ENCODE measurements around the gene SRD5A1.

The SRD5A1 gene

GRCh38 chr5:6682239-6682638 is 49.0 kb downstream of the SRD5A1 start:
- DNase-seq (ENCODE audit: low read depth in 2 of 3, low spot score in 2 of 3): no peak

GRCh38 chr5:6683241-6683640 is 50.0 kb downstream of the SRD5A1 start:
- no peak for DNase-seq (ENCODE audit: low read depth in 2 of 3, low spot score in 2 of 3)

DNA sequence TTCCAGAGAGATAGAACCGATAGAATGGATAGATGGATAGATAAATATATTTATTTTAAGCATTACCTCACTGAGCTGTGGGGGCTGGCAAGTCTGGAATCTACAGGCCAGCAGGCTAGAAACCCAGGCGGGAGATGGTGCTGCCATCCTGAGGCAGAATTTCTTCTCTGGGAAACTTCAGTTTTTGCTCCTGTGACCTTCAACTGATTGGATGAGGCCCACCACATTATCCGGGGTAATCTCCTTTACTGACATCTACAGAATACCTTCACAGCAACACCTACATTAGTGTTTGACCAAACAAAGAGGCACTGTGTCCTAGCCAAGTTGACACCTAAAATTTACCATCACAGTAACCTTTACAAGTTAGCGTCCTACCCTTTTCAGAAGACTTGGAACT is 50.8 kb downstream of the SRD5A1 start:
- DNase-seq (ENCODE audit: low read depth in 2 of 3, low spot score in 2 of 3): no peak

GRCh38 chr5:6686501-6686900 is 53.3 kb downstream of the SRD5A1 start:
- no peak for DNase-seq (ENCODE audit: low read depth in 2 of 3, low spot score in 2 of 3)

DNA sequence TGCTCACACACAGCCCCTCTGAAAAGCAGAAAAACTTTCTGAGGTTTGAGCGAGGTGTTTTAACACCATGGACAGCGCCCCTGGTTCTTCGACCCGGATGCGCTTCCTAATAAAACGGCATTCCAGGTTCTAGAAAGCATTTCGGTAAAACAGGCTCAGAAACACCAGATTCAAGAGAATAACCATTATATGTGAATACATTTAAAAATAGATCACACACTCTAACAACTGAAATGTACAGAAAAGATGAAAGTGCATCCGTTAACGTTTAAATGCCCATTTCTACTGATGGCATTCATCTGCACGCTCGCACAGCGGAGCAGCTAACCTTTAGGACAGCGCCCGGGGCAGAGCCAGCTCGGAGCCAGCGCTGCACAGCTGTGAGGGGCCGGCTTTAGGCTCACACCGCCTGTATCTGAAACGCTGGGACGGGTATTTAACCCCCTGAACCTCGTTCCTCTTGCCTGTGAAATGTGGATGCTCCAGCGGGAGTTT is 53.7 kb downstream of the SRD5A1 start:
- no peak for DNase-seq (ENCODE audit: low read depth in 2 of 3, low spot score in 2 of 3)

DNA sequence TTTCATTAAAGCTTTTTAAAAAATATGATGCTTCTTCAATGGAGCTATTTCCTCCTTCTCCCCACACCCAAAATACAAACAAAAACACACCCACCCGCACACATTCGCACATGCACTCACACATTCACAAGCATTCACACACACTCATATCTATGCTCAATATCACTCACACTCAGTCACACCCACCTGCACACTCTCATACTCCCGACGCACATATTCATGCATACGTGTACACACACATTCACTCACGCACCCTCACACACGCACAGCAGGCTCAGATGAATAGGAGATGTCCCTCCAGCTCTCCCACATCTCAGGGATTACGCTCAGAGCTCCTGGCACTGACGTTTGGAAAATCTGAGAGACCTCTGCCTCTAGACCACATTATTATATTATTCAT is 54.3 kb downstream of the SRD5A1 start:
- no peak for DNase-seq (ENCODE audit: low read depth in 2 of 3, low spot score in 2 of 3)

GRCh38 chr5:6692906-6693305 is 59.7 kb downstream of the SRD5A1 start:
- DNase-seq (ENCODE audit: low read depth in 2 of 3, low spot score in 2 of 3): no peak

DNA sequence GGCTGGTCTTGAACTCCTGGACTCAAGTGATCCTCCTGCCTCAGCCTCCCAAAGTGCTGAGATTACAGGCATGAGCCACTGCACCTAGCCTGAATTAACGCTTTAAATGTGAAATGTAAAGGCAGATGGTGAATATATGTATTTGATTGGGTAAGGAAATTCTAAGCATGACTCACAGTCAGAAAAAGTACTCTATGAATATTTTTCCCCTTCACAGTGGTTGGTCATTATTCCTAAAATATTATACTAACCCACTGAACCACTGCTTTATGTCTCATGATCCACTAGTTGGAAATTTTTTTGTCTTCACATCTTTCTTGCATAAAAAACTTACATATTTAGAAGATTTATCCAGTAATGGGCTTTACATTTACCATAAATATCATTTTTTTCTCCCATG is 65.5 kb downstream of the SRD5A1 start:
- no peak for DNase-seq (ENCODE audit: low read depth in 2 of 3, low spot score in 2 of 3)

- no peak for DNase-seq (ENCODE audit: low read depth in 2 of 3, low spot score in 2 of 3)
These were observed 66.1 kb downstream of the SRD5A1 start for GRCh38 chr5:6699357-6699756.

DNA sequence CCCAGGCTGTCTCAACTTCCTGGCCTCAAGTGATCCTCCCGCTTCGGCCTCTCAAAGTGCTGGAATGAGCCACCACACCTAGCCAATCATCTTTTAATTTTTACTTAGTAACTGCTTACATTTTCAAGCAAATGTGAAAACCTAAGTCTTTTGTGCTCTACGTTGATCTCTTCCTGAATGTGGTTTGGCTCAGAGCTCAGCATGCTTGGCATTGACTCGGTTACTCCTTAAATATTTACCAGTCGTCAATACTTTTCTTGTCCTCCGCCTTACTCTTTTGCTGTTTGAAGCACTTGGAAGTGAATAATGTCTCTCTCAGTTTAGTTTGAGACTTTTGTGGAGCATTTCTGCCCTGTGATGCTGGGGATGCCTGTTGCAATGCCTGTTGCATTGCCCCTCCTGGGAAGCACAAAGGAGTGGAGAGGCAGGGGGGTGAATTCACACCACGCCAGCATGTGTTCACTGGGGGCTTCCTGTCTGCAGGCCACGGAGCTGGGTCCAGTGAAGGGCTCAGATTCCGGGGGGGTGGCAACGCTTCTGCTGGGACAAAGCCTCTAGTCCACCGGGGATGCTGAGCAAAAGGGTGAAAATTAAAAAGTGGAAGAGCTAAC is 66.9 kb downstream of the SRD5A1 start:
- DNase-seq (ENCODE audit: low read depth in 2 of 3, low spot score in 2 of 3): no peak

DNA sequence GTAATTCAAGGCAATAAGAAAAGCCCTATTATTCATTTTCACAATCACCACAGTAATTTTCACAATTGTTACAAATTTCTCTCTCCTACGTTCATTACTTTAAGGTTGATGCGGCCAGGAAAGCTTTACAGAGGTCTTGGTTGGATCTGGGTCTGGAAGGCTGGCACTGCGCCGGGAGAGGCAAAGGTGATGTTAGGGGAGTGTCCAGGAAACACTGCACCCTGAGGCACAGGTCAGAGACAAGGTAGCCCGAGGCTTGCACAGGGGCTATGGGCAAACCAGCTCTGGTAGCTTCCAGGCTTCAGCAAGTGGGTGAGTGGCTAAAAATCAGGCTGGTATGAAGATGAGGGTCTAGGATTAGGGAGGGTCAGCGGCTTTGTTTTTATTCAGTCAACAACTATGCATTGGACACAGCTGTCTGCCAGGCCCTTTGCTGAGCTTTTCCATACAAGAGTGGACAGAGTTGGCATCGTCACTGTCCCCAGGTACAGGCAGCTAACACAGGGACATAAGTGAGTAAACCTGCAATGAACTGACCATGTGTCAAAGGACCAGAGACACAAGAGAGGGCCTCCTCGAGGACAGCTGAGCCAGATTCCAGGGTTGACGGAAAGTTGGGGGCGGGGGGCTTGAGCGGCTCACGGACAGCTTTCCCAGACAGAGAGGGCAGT is 67.6 kb downstream of the SRD5A1 start:
- no peak for DNase-seq (ENCODE audit: low read depth in 2 of 3, low spot score in 2 of 3)

DNA sequence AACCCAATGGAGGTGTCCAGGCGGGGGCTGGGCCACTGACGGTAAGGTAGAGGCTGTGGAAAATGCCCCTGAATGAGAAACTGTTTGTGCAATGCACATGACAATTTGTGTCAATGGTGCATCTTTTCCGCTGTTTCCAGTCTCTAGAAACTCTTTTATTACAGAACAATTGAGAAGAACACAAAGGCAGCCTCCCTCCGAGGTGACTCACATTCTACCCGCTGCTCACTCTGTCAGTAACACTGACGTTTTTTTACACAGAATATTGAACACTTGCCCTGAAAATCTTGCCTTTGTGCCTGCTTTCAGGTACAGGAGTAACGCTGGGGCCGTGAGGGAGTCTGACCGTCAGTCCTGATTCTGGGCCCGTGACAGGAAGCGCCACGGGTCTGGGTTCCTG is 68.3 kb downstream of the SRD5A1 start:
- no peak for DNase-seq (ENCODE audit: low read depth in 2 of 3, low spot score in 2 of 3)

- DNase-seq (ENCODE audit: low read depth in 2 of 3, low spot score in 2 of 3): no peak
These were observed 69.4 kb downstream of the SRD5A1 start for GRCh38 chr5:6702633-6703032.

- DNase-seq (ENCODE audit: low read depth in 2 of 3, low spot score in 2 of 3): no peak
These were observed 70.6 kb downstream of the SRD5A1 start for GRCh38 chr5:6703806-6704205.

DNA sequence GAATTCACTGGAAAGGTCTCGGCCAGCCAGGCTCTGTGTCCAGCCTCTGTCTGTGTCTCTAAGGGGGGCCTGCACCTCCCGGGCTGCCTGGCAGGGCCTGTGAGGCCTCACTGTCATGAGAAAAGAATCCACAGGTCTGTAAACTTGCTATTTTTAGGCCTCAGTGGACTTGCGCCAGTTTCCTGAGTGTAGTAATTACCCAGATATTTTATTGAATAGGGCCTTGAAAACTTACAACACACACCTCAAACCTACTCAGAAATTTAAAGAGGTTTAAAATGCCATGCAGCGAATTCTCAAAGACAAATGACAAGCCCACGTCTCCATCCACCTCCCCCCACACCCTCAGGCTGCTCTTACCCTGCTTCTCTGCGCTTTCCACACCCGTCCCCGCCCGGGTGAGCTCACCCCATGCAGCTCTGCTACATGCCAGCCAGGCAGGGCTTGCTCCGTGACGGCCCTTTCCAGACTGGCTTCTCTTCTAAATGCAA is 71.2 kb downstream of the SRD5A1 start:
- no peak for DNase-seq (ENCODE audit: low read depth in 2 of 3, low spot score in 2 of 3)

- DNase-seq (ENCODE audit: low read depth in 2 of 3, low spot score in 2 of 3): no peak
These were observed 71.8 kb downstream of the SRD5A1 start for GRCh38 chr5:6705088-6705487.

GRCh38 chr5:6705959-6706358 is 72.7 kb downstream of the SRD5A1 start:
- DNase-seq (ENCODE audit: low read depth in 2 of 3, low spot score in 2 of 3): no peak

DNA sequence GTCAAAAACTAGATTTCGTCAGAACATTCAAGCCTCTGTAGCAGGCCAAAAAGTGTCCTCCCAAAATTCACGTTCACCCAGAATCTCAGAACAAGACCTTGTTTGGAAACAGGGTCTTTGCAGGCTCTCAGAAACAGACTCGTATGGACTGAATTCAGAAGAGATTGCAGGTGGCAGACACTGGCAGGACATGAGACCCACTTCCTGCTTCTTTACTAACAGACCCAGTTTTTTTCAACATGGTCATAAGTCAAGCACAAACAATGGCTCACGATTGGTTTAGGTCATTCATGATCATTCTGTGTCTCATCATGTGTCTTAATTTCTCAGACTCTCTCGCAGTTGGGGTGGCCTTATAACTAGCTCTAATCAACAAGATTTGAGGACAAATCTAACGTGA is 74.6 kb downstream of the SRD5A1 start:
- DNase-seq (ENCODE audit: low read depth in 2 of 3, low spot score in 2 of 3): no peak

DNA sequence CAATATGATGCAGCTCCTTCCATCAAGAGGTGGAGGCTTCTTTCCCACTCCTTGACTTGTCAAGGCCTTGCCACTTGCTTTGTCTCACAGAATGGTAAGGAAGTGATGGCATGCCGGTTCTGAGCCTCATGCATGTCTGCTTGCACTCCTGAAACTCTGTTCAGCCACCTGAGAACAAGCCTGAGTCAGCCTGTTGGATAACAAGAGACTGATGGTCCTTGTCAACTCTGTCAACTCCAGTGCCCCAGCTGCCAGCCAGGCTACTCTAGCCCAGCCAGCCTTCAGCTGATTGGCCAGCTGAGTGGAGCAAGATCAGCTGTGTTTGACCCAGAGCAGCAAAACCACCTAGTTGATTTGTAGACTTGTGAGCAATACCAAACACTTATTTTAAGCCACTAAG is 75.6 kb downstream of the SRD5A1 start:
- DNase-seq (ENCODE audit: low read depth in 2 of 3, low spot score in 2 of 3): no peak

DNA sequence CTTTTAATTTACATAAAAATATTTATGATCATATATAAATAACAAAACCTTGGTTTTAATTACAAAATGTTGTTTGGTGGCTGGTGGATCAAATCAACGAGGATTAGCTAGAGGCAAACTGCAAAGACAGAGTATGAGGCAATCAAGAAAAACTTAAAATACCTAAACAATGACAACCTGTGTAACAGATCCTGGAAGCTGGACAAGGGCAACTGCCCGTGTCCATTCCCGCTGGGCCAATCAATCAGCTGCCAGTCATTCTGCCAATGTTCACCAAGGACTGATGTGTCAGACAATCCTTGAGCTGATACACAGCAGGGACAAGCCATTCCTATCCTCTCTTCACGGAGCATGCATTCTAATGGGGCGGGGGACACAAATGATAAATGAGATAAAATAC is 76.8 kb downstream of the SRD5A1 start:
- no peak for DNase-seq (ENCODE audit: low read depth in 2 of 3, low spot score in 2 of 3)

DNA sequence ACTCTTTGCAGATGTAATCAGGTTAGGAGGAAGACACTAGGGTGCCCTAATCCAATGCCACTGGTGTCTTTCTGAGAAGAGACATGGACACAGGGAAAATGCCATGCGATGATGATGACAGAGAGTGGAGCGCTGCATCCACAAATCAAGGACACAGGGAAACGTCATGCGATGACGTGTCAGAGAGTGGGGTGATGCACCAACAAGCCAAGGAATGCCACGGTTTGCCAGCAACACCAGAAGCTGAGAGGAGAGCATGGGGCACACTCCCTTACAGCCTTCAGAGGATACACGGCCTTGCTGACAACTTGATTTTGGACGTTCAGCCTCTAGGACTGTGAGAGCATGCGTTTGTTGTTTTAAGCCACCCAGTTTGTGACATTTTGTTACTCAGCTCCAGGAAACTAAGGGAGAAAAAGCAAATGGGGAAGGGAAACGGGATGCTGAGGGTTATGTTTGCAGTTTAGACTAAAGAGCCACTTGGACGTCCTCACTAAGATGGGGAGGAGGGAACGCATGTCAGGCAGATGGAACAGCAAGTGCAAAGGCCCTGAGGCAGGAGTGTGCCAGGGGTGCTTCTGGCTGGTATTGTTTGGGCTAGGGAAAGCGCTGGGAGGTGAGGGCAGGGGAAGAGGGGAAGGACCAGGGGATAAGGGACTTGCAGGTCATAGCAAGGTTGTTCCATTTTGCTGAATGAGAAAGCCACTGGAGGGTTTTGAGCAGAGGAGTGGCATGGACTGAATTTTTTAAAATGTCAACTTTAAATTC is 77.5 kb downstream of the SRD5A1 start:
- DNase-seq (ENCODE audit: low read depth in 2 of 3, low spot score in 2 of 3): no peak

Measured in activated CD8-positive, alpha-beta memory T cell treated with anti-CD3 and anti-CD28 coated beads for 48 hours (primary cell).